GM18526 (cell line): ENCODE measurements around the gene PSRC1.

Experiments used
- POLR2A ChIP-seq: IDR thresholded peaks from 3 replicates; pipeline ENCODE4 v1.6.1; 2011; ENCODE audit not compliant: insufficient read length; ENCODE audit errors: extremely low read depth

PSRC1 gene

GRCh38 chr1:109277434-109278204 is 5.3 kb downstream of the PSRC1 start:
- no peak for TF ChIP-seq POLR2A

GRCh38 chr1:109275706-109276345 is 7.1 kb downstream of the PSRC1 start:
- no peak for TF ChIP-seq POLR2A

GRCh38 chr1:109274533-109275476 is 8.1 kb downstream of the PSRC1 start:
- TF ChIP-seq POLR2A: no peak

GRCh38 chr1:109273570-109274288 is 9.2 kb downstream of the PSRC1 start:
- no peak for TF ChIP-seq POLR2A

- TF ChIP-seq POLR2A: no peak
Observed at GRCh38 chr1:109272831-109273547, 10.0 kb downstream of the PSRC1 start.

GRCh38 chr1:109272021-109272799 is 10.7 kb downstream of the PSRC1 start:
- no peak for TF ChIP-seq POLR2A

- no peak for TF ChIP-seq POLR2A
Observed at GRCh38 chr1:109271458-109271857, 11.5 kb downstream of the PSRC1 start.

- TF ChIP-seq POLR2A: no peak
Observed at GRCh38 chr1:109270623-109271317, 12.2 kb downstream of the PSRC1 start.

GRCh38 chr1:109269981-109270622 is 12.8 kb downstream of the PSRC1 start:
- no peak for TF ChIP-seq POLR2A

GRCh38 chr1:109269212-109269980 is 13.5 kb downstream of the PSRC1 start:
- no peak for TF ChIP-seq POLR2A

GRCh38 chr1:109268431-109269211 is 14.3 kb downstream of the PSRC1 start:
- no peak for TF ChIP-seq POLR2A
